ENCODE data around the gene TXNDC17.
A peak's percentile ranks its signal among the peaks of the same experiment; 100 is the strongest.

- TF ChIP-seq CTCF (IDR thresholded peaks at IDR 0.05) (peak in 1 of 7 experiments; percentile 3), POLR2A (IDR thresholded peaks at IDR 0.05) (no peak)
Measured at GRCh38 chr17:6651919-6652452, 11.1 kb downstream of the TXNDC17 start.
